Loucy (cell line): Measurements from ENCODE around the gene GREB1L.

ENCODE experiments used
- CTCF ChIP-seq: fragments of 200-600 bp; sonication (generic); conservative IDR thresholded peaks from 2 replicates; pipeline ENCODE4 v1.5.1; 2014; ENCODE audit warnings: mild to moderate bottlenecking, antibody characterized with exemption, low read length
- EZH2phosphoT487 ChIP-seq: fragments of 200-600 bp; IDR thresholded peaks from 2 replicates; pipeline ENCODE4 v1.6.1; 2018; ENCODE audit warnings: antibody characterized with exemption, mild to moderate bottlenecking, moderate library complexity, borderline replicate concordance

- TF ChIP-seq CTCF (no peak), EZH2phosphoT487 (no peak)
These were observed 557 bp upstream of the GREB1L start for GRCh38 chr18:21241301-21242048.
